SK-N-SH (cell line): ENCODE data around the gene CMPK1.

Experiments used
- MEF2A ChIP-seq: IDR thresholded peaks from 2 replicates; pipeline ENCODE4 v1.4.0; 2012; ENCODE audit warnings: low read depth, borderline replicate concordance
- POLR2AphosphoS5 ChIP-seq: IDR thresholded peaks from 2 replicates; pipeline ENCODE4 v1.6.1; 2012; ENCODE audit warnings: low read depth, low read length
- SMC3 ChIP-seq: IDR thresholded peaks from 2 replicates; pipeline ENCODE4 v1.6.1; 2012; ENCODE audit warnings: low read depth, low read length, improper control_type of control experiment
- TF ChIP-seq, protein P1 (sequence below): IDR thresholded peaks from 2 replicates; pipeline ENCODE4 v1.4.0; 2012; ENCODE audit warnings: low read depth, borderline replicate concordance
- TF ChIP-seq, protein P2 (sequence below): fragments of 200-600 bp; sonication (generic); IDR thresholded peaks from 2 replicates; pipeline ENCODE4 v1.6.1; 2017; ENCODE audit warnings: antibody characterized with exemption, mild to moderate bottlenecking, moderate library complexity

DNA sequence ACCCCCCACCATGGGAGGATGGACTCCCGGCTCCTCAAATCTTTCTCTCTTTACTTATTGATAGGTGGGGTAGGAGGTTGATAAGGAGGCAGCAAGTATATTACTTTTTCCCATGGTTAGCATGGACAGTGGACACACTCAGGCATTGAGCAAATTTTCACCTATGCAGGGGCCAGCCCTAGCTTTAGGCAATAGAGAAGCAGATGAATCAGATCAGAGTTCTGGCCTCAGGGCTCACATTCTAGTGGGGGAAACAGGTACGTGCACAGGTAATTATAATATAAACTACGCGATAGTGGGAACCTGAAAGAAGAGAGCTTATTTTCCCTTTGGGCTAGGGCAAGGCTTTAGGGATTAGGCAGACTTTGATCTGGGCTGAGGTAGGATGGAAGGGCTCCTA is 69.0 kb downstream of the CMPK1 start:
- TF ChIP-seq, protein P1, sequence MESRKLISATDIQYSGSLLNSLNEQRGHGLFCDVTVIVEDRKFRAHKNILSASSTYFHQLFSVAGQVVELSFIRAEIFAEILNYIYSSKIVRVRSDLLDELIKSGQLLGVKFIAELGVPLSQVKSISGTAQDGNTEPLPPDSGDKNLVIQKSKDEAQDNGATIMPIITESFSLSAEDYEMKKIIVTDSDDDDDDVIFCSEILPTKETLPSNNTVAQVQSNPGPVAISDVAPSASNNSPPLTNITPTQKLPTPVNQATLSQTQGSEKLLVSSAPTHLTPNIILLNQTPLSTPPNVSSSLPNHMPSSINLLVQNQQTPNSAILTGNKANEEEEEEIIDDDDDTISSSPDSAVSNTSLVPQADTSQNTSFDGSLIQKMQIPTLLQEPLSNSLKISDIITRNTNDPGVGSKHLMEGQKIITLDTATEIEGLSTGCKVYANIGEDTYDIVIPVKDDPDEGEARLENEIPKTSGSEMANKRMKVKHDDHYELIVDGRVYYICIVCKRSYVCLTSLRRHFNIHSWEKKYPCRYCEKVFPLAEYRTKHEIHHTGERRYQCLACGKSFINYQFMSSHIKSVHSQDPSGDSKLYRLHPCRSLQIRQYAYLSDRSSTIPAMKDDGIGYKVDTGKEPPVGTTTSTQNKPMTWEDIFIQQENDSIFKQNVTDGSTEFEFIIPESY = no peak
- TF ChIP-seq, protein P2, sequence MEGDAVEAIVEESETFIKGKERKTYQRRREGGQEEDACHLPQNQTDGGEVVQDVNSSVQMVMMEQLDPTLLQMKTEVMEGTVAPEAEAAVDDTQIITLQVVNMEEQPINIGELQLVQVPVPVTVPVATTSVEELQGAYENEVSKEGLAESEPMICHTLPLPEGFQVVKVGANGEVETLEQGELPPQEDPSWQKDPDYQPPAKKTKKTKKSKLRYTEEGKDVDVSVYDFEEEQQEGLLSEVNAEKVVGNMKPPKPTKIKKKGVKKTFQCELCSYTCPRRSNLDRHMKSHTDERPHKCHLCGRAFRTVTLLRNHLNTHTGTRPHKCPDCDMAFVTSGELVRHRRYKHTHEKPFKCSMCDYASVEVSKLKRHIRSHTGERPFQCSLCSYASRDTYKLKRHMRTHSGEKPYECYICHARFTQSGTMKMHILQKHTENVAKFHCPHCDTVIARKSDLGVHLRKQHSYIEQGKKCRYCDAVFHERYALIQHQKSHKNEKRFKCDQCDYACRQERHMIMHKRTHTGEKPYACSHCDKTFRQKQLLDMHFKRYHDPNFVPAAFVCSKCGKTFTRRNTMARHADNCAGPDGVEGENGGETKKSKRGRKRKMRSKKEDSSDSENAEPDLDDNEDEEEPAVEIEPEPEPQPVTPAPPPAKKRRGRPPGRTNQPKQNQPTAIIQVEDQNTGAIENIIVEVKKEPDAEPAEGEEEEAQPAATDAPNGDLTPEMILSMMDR = no peak
- TF ChIP-seq SMC3 = no peak
- TF ChIP-seq POLR2AphosphoS5 = no peak
- no peak for TF ChIP-seq MEF2A
